A673 (cell line): ENCODE results near the gene CLIC5. TPM values are rescaled to one million over a fixed set of nuclear protein-coding genes. Genes with fewer than 3 reads are reported as not detected.
"Not testable (repeated sequence)": the region's sequence is repeated elsewhere in the genome, so short reads cannot be mapped to it uniquely, and the experiment has no call there.

Experiments used
- BruUV-seq: library from RNA; stranded (reverse); fragments of 400-500 nt; replicated peaks from 2 replicates; lab custom pipeline; 2021; lab: Mats Ljungman, UMichigan
- CTCF ChIA-PET: fragments of 300-600 bp; sonication (Branson Sonifier 250); formaldehyde crosslinking; loops from one replicate; lab custom pipeline; 2022; ENCODE audit warnings: antibody characterized with exemption; lab: Charles Lee
- POLR2A ChIA-PET: fragments of 300-600 bp; sonication (Branson Sonifier 250); formaldehyde crosslinking; loops from one replicate; lab custom pipeline; 2022; ENCODE audit warnings: antibody characterized with exemption; ENCODE audit not compliant: low non-redundant PET; lab: Charles Lee
- DNase-seq: peaks from one replicate; pipeline ENCODE4 v3.0.0-alpha.2; 2015; ENCODE audit warnings: low spot score
- H3K27ac ChIP-seq: fragments of 200-600 bp; sonication (generic); 2 replicates; pipeline ENCODE4 v1.5.1; 2016; ENCODE audit warnings: mixed run types, low read depth, mild to moderate bottlenecking, mixed read lengths, antibody characterized with exemption, low read length; ENCODE audit not compliant: poor library complexity, severe bottlenecking
- H3K27me3 ChIP-seq: fragments of 200-600 bp; sonication (generic); replicated peaks from 2 replicates; pipeline ENCODE4 v1.6.1; 2017; ENCODE audit warnings: mixed run types, low read depth, mild to moderate bottlenecking, mixed read lengths, antibody characterized with exemption, low read length; ENCODE audit not compliant: insufficient read depth, poor library complexity
- H3K36me3 ChIP-seq: fragments of 200-600 bp; sonication (generic); 2 replicates; pipeline ENCODE4 v1.6.1; 2016; ENCODE audit warnings: mixed run types, mild to moderate bottlenecking, mixed read lengths, antibody characterized with exemption, low read length; ENCODE audit not compliant: insufficient read depth, poor library complexity, severe bottlenecking
- H3K4me1 ChIP-seq: fragments of 200-600 bp; sonication (generic); 2 replicates; pipeline ENCODE4 v1.6.1; 2017; ENCODE audit warnings: mixed run types, mild to moderate bottlenecking, mixed read lengths, antibody characterized with exemption, low read length; ENCODE audit not compliant: insufficient read depth, poor library complexity, severe bottlenecking
- H3K4me3 ChIP-seq: fragments of 200-600 bp; sonication (generic); 2 replicates; pipeline ENCODE4 v1.5.1; 2016; ENCODE audit warnings: low read depth, mixed run types, mild to moderate bottlenecking, mixed read lengths, low read length; ENCODE audit not compliant: poor library complexity, severe bottlenecking
- H3K9me3 ChIP-seq: fragments of 200-600 bp; sonication (generic); 2 replicates; pipeline ENCODE4 v1.6.1; 2016; ENCODE audit warnings: mixed run types, low read depth, mild to moderate bottlenecking, mixed read lengths, antibody characterized with exemption, low read length; ENCODE audit not compliant: poor library complexity, severe bottlenecking
- EZH2 ChIP-seq: fragments of 200-600 bp; sonication (generic); IDR thresholded peaks from 2 replicates; pipeline ENCODE4 v1.6.1; 2017; ENCODE audit warnings: borderline replicate concordance, low read depth, mild to moderate bottlenecking, mixed read lengths, antibody characterized with exemption, low read length; ENCODE audit not compliant: poor library complexity, severe bottlenecking
- intact Hi-C: fragments of 100-400 bp; cut with micrococcal nuclease; formaldehyde crosslinking; loops from one replicate; pipeline ENCODE4 v1.10.0; 2022; ENCODE audit not compliant: unreplicated experiment
- total RNA-seq: library from RNA; stranded (reverse); gene quantifications from 2 replicates; pipeline ENCODE4 v1.2.3, GENCODE V29; 2021
- TF ChIP-seq, protein P1 (sequence below): fragments of 300-800, 200-600 bp; sonication (generic); conservative IDR thresholded peaks from 2 replicates; pipeline ENCODE4 v1.5.1; 2017; ENCODE audit warnings: low read depth, mild to moderate bottlenecking, antibody characterized with exemption, low read length, moderate library complexity, mixed read lengths

CLIC5 gene
- total RNA-seq, 1 experiment from 2014 or later = not detected

DNA sequence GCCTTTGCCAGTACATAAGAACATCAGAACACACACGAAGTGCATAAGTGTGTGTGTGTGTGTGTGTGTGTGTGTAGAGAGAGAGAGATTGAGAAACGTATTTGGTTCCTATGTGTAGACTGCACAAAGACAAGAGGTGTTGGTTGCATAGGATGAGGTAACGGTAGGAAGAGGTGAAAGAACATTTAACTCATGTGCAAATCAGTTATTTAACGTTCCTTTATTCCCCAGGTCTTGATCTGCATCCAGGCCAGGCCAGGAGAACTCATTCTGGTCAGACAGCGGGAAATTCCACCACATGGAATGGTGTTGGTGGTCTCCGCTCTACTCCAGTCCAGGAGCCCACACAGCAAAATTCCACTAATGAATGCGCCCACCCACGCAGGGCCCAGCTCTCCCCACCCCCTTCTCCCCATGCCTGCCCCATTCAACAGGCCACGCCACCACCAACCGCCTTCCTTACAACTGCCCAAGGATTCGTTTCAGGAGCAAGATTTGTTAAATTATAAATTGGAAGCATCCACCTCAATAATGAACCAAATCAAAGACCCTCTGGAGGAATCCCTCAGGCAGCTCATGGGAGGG, 86.8 kb downstream of the CLIC5 start:
- H3K36me3 ChIP-seq = no peaks in the 10 kb centered on the region
- no peak for DNase-seq
- H3K9me3 ChIP-seq = no peaks in the 10 kb centered on the region
- H3K27ac ChIP-seq = no peak overlapping the region
- intact Hi-C loops = loop anchor here (10.0 kb wide), 1 partner anchor 494 kb away; no protein-coding TSS in a partner anchor
- H3K4me3 ChIP-seq = no peak overlapping the region
- no TSS peak for BruUV-seq
- no peaks in the 10 kb centered on the region for H3K27me3 ChIP-seq
- CTCF ChIA-PET = no interaction called here
- H3K4me1 ChIP-seq = no peaks in the 10 kb centered on the region
- POLR2A ChIA-PET = no interaction called here
- TF ChIP-seq, protein P1, sequence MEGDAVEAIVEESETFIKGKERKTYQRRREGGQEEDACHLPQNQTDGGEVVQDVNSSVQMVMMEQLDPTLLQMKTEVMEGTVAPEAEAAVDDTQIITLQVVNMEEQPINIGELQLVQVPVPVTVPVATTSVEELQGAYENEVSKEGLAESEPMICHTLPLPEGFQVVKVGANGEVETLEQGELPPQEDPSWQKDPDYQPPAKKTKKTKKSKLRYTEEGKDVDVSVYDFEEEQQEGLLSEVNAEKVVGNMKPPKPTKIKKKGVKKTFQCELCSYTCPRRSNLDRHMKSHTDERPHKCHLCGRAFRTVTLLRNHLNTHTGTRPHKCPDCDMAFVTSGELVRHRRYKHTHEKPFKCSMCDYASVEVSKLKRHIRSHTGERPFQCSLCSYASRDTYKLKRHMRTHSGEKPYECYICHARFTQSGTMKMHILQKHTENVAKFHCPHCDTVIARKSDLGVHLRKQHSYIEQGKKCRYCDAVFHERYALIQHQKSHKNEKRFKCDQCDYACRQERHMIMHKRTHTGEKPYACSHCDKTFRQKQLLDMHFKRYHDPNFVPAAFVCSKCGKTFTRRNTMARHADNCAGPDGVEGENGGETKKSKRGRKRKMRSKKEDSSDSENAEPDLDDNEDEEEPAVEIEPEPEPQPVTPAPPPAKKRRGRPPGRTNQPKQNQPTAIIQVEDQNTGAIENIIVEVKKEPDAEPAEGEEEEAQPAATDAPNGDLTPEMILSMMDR = no peak
- no peak for TF ChIP-seq EZH2

DNA sequence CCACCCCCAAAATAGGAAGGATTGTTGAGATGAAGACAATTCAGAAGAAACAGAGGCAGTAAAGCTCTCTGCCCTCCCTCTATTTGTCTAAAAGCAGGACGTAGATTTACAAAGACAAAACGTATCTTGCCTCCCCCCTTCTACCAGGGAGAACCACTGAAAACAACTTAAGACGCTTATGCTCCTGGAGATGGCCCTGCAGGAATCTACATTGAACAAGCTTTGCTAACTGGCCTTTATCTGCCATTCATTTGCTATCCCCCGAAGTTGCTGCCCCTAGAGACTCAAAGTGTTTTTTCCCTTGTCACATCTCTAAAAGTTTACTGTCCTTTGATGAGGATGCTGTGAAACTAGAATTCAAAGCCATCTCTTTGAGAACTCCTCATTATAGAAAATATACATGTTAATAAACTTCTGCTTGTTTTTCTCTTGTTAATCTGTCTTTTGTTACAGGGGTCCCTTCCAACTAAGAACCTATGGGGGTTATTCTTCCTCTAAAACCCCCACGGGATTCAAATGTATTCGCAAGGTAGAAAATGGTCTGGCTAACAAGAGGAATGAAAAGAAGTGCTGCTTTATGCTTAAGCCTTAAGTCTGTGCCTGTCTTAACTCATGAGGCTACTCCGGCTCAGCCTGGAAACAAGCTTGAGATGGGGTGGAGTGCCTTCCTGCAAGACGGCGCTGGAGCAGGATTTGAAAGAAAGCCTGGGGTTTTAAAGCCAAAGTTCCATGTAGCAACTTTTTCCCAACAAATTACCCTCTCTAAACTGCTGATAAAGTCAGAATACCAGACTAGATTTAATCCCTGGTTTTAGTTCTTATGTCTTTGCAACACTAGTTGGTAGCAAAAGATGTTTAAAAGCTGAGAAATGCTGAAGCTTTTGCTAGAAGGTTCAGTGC, 88.0 kb downstream of the CLIC5 start:
- ChIA-PET POLR2A (no interaction called here), CTCF (no interaction called here)
- no peak for DNase-seq
- Histone ChIP-seq H3K36me3 (no peaks in the 10 kb centered on the region), H3K27me3 (no peaks in the 10 kb centered on the region), H3K4me1 (no peaks in the 10 kb centered on the region), H3K27ac (no peak overlapping the region), H3K4me3 (no peak overlapping the region), H3K9me3 (no peaks in the 10 kb centered on the region)
- no TSS peak for BruUV-seq
- TF ChIP-seq, protein P1 = no peak
- TF ChIP-seq EZH2 = no peak
- intact Hi-C loops = loop anchor here (10.0 kb wide), 1 partner anchor 493 kb away; no protein-coding TSS in a partner anchor

DNA sequence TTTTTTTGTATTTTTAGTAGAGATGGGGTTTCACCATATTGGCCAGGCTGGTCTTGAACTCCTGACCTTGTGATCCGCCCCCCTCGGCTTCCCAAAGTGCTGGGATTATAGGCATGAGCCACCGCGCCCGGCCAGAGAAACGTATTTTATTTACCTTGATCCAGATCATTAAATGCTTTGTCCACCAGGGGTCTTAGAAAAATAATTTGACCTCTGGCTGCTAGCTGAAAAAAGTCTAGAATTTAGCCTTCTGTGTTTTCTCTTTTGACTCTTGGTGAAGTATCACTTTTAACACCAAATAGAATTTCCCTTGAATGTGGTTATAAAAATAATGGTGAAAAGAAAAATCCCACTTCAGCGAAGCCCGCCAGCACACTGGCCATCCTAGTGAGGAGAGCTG, 89.2 kb downstream of the CLIC5 start:
- DNase-seq, CTCF ChIA-PET, H3K4me1 ChIP-seq, H3K4me3 ChIP-seq, H3K27ac ChIP-seq, POLR2A ChIA-PET, H3K9me3 ChIP-seq, H3K27me3 ChIP-seq, BruUV-seq, H3K36me3 ChIP-seq: not testable (repeated sequence)
- intact Hi-C loops = loop anchor here (10.0 kb wide), 1 partner anchor 492 kb away; no protein-coding TSS in a partner anchor
